ENCODE data around the gene BSPRY.
"Not testable (repeated sequence)": the region's sequence is repeated elsewhere in the genome, so short reads cannot be mapped to it uniquely, and the experiment has no call there.

The BSPRY gene

GRCh38 chr9:113401027-113401792 lies 51.9 kb downstream of the BSPRY start, which contains the start of gene ALAD:
TSS of gene ALAD (minus strand) at chr9:113401284. CDS start at chr9:113393559, 7,725 bp downstream.
- Histone ChIP-seq H3F3A (ENCODE audit: insufficient read depth) (no peaks in the 10 kb centered on the region), H3K9me2 (replicated peaks; ENCODE audit: insufficient read depth, low read length) (no peaks in the 10 kb centered on the region), H3K9ac (ENCODE audit: low read length) (peak within 1 kb of the TSS; percentile 90), H3K27ac (ENCODE audit: low read depth, low read length) (no peak within 1 kb of the TSS), H3K36me3 (ENCODE audit: low read length) (no peaks in the 10 kb centered on the region), H3K4me2 (ENCODE audit: low read depth, low read length, poor library complexity, severe bottlenecking) (peak within 1 kb of the TSS; percentile 84), H3K9me3 (ENCODE audit: insufficient read depth, low read length) (no peaks in the 10 kb centered on the region), H4K20me1 (ENCODE audit: low read depth, low read length) (no peaks in the 10 kb centered on the region), H3K4me3 (ENCODE audit: insufficient read depth, low read length, poor library complexity, severe bottlenecking) (peak within 1 kb of the TSS; percentile 99), H2AFZ (ENCODE audit: low read depth, low read length, severe bottlenecking) (peak within 1 kb of the TSS; percentile 97), H3K79me2 (ENCODE audit: insufficient read depth, low read length) (peaks cover 8% of the 10 kb centered on the region; the same call in 1 of the 2 replicates), H3K27me3 (ENCODE audit: low read length) (no peaks in the 10 kb centered on the region)
- TF ChIP-seq EZH2phosphoT487 (conservative IDR thresholded peaks at IDR 0.05; ENCODE audit: low read length) = no peak
- TF ChIP-seq, protein P1, sequence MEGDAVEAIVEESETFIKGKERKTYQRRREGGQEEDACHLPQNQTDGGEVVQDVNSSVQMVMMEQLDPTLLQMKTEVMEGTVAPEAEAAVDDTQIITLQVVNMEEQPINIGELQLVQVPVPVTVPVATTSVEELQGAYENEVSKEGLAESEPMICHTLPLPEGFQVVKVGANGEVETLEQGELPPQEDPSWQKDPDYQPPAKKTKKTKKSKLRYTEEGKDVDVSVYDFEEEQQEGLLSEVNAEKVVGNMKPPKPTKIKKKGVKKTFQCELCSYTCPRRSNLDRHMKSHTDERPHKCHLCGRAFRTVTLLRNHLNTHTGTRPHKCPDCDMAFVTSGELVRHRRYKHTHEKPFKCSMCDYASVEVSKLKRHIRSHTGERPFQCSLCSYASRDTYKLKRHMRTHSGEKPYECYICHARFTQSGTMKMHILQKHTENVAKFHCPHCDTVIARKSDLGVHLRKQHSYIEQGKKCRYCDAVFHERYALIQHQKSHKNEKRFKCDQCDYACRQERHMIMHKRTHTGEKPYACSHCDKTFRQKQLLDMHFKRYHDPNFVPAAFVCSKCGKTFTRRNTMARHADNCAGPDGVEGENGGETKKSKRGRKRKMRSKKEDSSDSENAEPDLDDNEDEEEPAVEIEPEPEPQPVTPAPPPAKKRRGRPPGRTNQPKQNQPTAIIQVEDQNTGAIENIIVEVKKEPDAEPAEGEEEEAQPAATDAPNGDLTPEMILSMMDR (IDR thresholded peaks at IDR 0.05; ENCODE audit: insufficient read depth, low read length, poor library complexity, severe bottlenecking) = peak; percentile 88

DNA sequence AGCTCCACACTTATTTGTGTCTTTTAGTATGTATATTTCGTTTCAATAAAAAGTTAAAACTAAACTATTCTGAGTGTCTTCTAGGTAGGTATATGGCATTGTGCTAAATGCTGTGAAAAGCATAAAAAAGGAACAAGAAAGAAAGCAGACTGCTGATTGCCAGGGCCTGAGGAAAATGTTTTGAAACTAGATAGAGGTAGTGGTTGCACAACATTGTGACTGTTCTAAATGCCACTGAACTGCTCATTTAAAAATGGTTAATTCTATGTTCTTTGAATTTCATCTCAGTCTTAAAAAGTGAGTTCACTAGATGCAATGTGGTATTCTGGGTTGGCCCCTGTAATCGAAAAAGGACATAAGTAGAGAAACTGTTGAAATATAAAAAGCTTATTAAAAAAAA lies 54.3 kb downstream of the BSPRY start:
- no peak overlapping the region for H3K9ac ChIP-seq (ENCODE audit: low read length)
- peaks cover 23% of the 10 kb centered on the region; the same call in 1 of the 2 replicates for H3K79me2 ChIP-seq (ENCODE audit: insufficient read depth, low read length)

DNA sequence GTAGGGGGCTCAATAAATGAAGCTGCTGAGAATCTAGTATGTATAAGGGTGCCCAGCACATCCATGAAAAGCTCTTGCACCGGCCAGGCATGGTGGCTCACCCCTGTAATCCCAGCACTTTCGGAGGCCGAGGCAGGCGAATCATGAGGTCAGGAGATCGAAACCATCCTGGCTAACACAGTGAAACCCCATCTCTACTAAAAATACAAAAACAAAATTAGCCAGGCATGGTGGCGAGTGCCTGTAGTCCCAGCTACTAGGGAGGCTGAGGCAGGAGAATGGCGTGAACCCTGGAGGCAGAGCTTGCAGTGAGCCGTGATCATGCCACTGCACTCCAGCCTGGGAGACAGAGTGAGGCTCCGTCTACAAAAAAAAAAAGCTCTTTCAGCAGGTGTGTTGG lies 57.0 kb downstream of the BSPRY start:
- not testable (repeated sequence) for H3K27ac ChIP-seq (ENCODE audit: low read depth, low read length); H3K4me2 ChIP-seq (ENCODE audit: low read depth, low read length, poor library complexity, severe bottlenecking); H3K9ac ChIP-seq (ENCODE audit: low read length); H3K36me3 ChIP-seq (ENCODE audit: low read length); H3K27me3 ChIP-seq (ENCODE audit: low read length); H3K9me2 ChIP-seq (replicated peaks; ENCODE audit: insufficient read depth, low read length); H4K20me1 ChIP-seq (ENCODE audit: low read depth, low read length); H2AFZ ChIP-seq (ENCODE audit: low read depth, low read length, severe bottlenecking); H3K4me3 ChIP-seq (ENCODE audit: insufficient read depth, low read length, poor library complexity, severe bottlenecking); H3K9me3 ChIP-seq (ENCODE audit: insufficient read depth, low read length)
- Histone ChIP-seq H3F3A (ENCODE audit: insufficient read depth) (peaks cover 19% of the 10 kb centered on the region), H3K79me2 (ENCODE audit: insufficient read depth, low read length) (peaks cover 28% of the 10 kb centered on the region)

More for the DNA sequence above, 54.3 kb downstream of the BSPRY start:
- H2AFZ ChIP-seq (ENCODE audit: low read depth, low read length, severe bottlenecking) = no peak overlapping the region
- H3K27ac ChIP-seq (ENCODE audit: low read depth, low read length) = no peak overlapping the region
- H4K20me1 ChIP-seq (ENCODE audit: low read depth, low read length) = no peaks in the 10 kb centered on the region
- H3K36me3 ChIP-seq (ENCODE audit: low read length) = peaks cover 7% of the 10 kb centered on the region; the same call in 1 of the 2 replicates
- TF ChIP-seq EZH2phosphoT487 (conservative IDR thresholded peaks at IDR 0.05; ENCODE audit: low read length) = no peak
- TF ChIP-seq, protein P1 (IDR thresholded peaks at IDR 0.05; ENCODE audit: insufficient read depth, low read length, poor library complexity, severe bottlenecking) = no peak
- no peaks in the 10 kb centered on the region for H3K9me2 ChIP-seq (replicated peaks; ENCODE audit: insufficient read depth, low read length)
- peaks cover 16% of the 10 kb centered on the region for H3F3A ChIP-seq (ENCODE audit: insufficient read depth)
- H3K4me3 ChIP-seq (ENCODE audit: insufficient read depth, low read length, poor library complexity, severe bottlenecking) = no peak overlapping the region
- no peaks in the 10 kb centered on the region for H3K9me3 ChIP-seq (ENCODE audit: insufficient read depth, low read length)
- H3K27me3 ChIP-seq (ENCODE audit: low read length) = no peaks in the 10 kb centered on the region
- H3K4me2 ChIP-seq (ENCODE audit: low read depth, low read length, poor library complexity, severe bottlenecking) = no peak overlapping the region

- Histone ChIP-seq H3K4me2 (ENCODE audit: low read depth, low read length, poor library complexity, severe bottlenecking) (peak overlapping the region; percentile 73), H3K27ac (ENCODE audit: low read depth, low read length) (peak overlapping the region; percentile 19; the same call in 1 of the 2 replicates)
These were observed 57.7 kb downstream of the BSPRY start for GRCh38 chr9:113406873-113407511.

More at GRCh38 chr9:113406873-113407511, 57.7 kb downstream of the BSPRY start:
- not testable (repeated sequence) for H4K20me1 ChIP-seq (ENCODE audit: low read depth, low read length); H3K9me3 ChIP-seq (ENCODE audit: insufficient read depth, low read length); H3K27me3 ChIP-seq (ENCODE audit: low read length); H3K4me3 ChIP-seq (ENCODE audit: insufficient read depth, low read length, poor library complexity, severe bottlenecking); H2AFZ ChIP-seq (ENCODE audit: low read depth, low read length, severe bottlenecking); H3K9me2 ChIP-seq (replicated peaks; ENCODE audit: insufficient read depth, low read length); H3K36me3 ChIP-seq (ENCODE audit: low read length)
- H3K79me2 ChIP-seq (ENCODE audit: insufficient read depth, low read length) = peaks cover 28% of the 10 kb centered on the region
- H3K9ac ChIP-seq (ENCODE audit: low read length) = peak overlapping the region; percentile 87; the same call in 1 of the 2 replicates
- peaks cover 19% of the 10 kb centered on the region for H3F3A ChIP-seq (ENCODE audit: insufficient read depth)

Measured in SU-DHL-6 (cell line).